GM12875 (cell line): ENCODE data around the gene TERB1.

Experiments used
- H3K4me3 ChIP-seq: one replicate; pipeline ENCODE4 v1.5.1; 2011; ENCODE audit warnings: low read depth, low read length, control low read depth
- TF ChIP-seq, protein P1 (sequence below): IDR thresholded peaks from 2 replicates; pipeline ENCODE4 v1.5.1; 2011; ENCODE audit warnings: low read depth, mild to moderate bottlenecking, control low read depth, inconsistent platforms, low read length, moderate library complexity, borderline replicate concordance; ENCODE audit not compliant: insufficient read depth

Gene TERB1

GRCh38 chr16:66719246-66719645, 82.1 kb downstream of the TERB1 start:
- no peak overlapping the region for H3K4me3 ChIP-seq
- TF ChIP-seq, protein P1, sequence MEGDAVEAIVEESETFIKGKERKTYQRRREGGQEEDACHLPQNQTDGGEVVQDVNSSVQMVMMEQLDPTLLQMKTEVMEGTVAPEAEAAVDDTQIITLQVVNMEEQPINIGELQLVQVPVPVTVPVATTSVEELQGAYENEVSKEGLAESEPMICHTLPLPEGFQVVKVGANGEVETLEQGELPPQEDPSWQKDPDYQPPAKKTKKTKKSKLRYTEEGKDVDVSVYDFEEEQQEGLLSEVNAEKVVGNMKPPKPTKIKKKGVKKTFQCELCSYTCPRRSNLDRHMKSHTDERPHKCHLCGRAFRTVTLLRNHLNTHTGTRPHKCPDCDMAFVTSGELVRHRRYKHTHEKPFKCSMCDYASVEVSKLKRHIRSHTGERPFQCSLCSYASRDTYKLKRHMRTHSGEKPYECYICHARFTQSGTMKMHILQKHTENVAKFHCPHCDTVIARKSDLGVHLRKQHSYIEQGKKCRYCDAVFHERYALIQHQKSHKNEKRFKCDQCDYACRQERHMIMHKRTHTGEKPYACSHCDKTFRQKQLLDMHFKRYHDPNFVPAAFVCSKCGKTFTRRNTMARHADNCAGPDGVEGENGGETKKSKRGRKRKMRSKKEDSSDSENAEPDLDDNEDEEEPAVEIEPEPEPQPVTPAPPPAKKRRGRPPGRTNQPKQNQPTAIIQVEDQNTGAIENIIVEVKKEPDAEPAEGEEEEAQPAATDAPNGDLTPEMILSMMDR: no peak

- TF ChIP-seq, protein P1: no peak
- no peak overlapping the region for H3K4me3 ChIP-seq
Measured at GRCh38 chr16:66717776-66718175, 83.6 kb downstream of the TERB1 start.

- H3K4me3 ChIP-seq: no peak overlapping the region
- TF ChIP-seq, protein P1: 0 out of 2 replicates have a peak, but pooled peaks have one; percentile 28
Measured at GRCh38 chr16:66717112-66717675, 84.2 kb downstream of the TERB1 start.

DNA sequence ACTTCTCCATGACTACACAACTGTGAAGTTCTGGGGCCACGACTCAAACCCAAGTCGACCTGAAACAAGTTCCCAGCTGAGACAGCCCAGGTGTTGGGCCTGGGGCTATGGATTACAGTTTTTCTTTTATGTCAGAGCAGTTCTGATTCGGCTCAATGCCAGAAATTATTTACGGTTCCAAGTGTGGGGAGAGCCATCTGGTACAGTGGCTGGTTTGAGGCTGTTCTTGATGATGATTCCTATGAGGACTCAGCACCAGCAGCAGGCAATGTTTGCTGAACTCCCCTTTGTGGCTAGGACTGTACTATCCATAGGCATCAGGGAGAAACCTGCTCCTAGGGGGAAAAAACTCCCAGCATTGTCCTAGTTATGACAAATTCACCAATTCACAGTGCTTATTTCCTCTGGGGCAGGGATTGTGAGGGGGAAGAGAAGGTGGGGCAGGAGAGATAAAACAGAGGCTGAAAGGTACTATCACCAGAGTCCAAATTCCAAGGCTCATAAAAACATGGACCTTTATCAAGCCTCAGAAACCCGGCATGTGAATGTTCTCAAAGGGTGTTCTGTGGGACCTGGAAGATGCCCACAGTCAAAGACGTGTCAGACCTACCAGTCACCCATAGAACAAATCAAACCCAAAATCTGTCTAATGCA, 86.6 kb downstream of the TERB1 start:
- no peak overlapping the region for H3K4me3 ChIP-seq
- TF ChIP-seq, protein P1: no peak

DNA sequence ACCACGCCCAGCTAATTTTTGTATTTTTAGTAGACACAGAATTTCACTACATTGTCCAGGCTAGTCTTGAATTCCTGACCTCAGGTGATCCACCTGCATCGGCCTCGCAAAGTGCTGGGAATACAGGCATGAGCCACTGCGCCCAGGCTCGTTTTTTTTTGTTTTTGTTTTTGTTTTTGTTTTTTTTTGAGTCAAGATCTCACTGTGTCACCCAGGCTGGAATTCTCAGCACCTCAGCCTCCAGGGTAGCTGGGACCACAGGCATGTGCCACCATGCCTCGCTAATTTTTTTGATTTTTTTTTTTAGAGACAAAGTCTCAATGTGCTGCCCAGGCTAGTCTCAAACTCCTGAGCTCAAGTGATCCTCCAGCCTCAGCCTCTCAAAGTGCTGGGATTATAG, 87.3 kb downstream of the TERB1 start:
- no peak overlapping the region for H3K4me3 ChIP-seq
- TF ChIP-seq, protein P1: no peak

DNA sequence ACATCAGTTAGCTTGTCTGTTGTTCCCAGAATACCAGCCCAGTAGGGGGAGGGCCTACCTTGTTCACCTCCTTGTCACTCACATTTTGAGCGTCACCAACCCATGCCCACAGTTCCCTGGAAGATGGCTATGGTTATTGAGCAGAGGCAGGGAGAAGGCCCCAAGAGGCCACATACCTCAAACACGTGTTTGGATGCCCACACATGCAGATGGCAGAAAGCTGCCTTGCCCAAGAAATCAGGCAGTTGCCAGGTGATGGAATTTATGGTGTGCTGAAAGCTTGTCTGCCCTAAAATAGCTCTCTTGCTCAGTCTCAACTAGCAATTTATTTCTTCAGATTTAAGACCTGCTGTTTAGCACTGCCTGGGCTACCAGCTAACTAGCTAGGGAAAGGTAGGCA, 88.3 kb downstream of the TERB1 start:
- TF ChIP-seq, protein P1: no peak

DNA sequence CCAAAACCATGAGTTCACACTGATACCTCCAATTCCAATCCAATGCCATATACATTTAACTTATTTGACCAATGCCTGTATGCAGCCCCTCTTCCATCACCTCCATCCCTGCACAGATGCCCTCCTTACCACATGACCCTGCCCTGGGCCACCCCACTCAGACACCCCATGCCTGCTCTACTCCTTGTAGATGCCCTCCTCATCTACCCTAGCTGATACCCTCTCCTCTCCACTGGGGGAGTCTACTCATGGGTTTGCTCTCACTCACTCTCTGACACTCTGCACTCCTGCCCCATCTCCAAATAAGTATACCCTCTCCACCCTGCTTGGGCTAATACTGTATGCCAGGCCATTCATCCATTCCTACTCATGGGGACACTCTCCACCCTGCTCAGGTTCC, 88.9 kb downstream of the TERB1 start:
- TF ChIP-seq, protein P1: no peak

More for the DNA sequence above, 88.3 kb downstream of the TERB1 start:
- H3K4me3 ChIP-seq: no peak overlapping the region

More for the DNA sequence above, 88.9 kb downstream of the TERB1 start:
- no peak overlapping the region for H3K4me3 ChIP-seq
